A549 (cell line): ENCODE data around the gene GSE1. TPM values are rescaled to one million over a fixed set of nuclear protein-coding genes. Genes with fewer than 3 reads are reported as not detected.

Experiments used
- ATAC-seq, 2 experiments: fragments of 200-7000 bp in 1 of 2; fragments of >200 bp in 1 of 2; cut with Nextera tagmentation in 1 of 2; cut with Tn5 transposase in 1 of 2; 3 replicates each; pipeline versions ENCODE4 v1.8.0 to v1.9.1; 2018 to 2020; ENCODE audit warnings: mild to moderate bottlenecking in 1 of 2, moderate library complexity in 1 of 2
- CTCF ChIA-PET: fragments of 300-600 bp; sonication (Branson Sonifier 250); formaldehyde crosslinking; extraction: SDS; loops from one replicate; lab custom pipeline; 2021; ENCODE audit warnings: antibody characterized with exemption, inconsistent platforms; lab: Yijun Ruan, JAX
- POLR2A ChIA-PET: fragments of 350-600 bp; formaldehyde crosslinking; extraction: SDS; loops from one replicate; lab custom pipeline; 2021; ENCODE audit warnings: antibody characterized with exemption, inconsistent platforms; lab: Yijun Ruan, JAX
- DNase-seq, 2 experiments: peaks; one replicate each; pipeline versions ENCODE4 v3.0.0 to v3.0.0-alpha.2; 2011 to 2016; ENCODE audit warnings: low read depth in 1 of 2, low spot score in 1 of 2
- FAIRE-seq: peaks from 2 replicates; lab custom pipeline; 2011; peaks lifted over from hg19 to GRCh38; lab: Jason Lieb, UNC
- H3K27ac ChIP-seq, 2 experiments: fragments of >200 bp; sonication (Bioruptor Twin); formaldehyde crosslinking; 3 replicates each; pipeline ENCODE4 v1.5.1; 2016 to 2017
- H3K4me1 ChIP-seq: fragments of >200 bp; sonication (Bioruptor Twin); formaldehyde crosslinking; 3 replicates; pipeline ENCODE4 v1.6.1; 2016
- H3K4me2 ChIP-seq: fragments of >200 bp; sonication (Bioruptor Twin); formaldehyde crosslinking; 3 replicates; pipeline ENCODE4 v1.6.1; 2016
- H3K4me3 ChIP-seq: fragments of >200 bp; sonication (Bioruptor Twin); formaldehyde crosslinking; 3 replicates; pipeline ENCODE4 v1.5.1; 2016
- H3K9me3 ChIP-seq: fragments of >200 bp; sonication (Bioruptor Twin); formaldehyde crosslinking; 3 replicates; pipeline ENCODE4 v1.6.1; 2016
- BHLHE40 ChIP-seq: IDR thresholded peaks from 2 replicates; pipeline ENCODE4 v1.6.1; 2012; ENCODE audit warnings: low read depth, low read length, inconsistent platforms
- CBX2 ChIP-seq: fragments of 200-600 bp; sonication (generic); IDR thresholded peaks from 2 replicates; pipeline ENCODE4 v1.6.1; 2016; ENCODE audit warnings: low read depth, mild to moderate bottlenecking, borderline replicate concordance
- CBX8 ChIP-seq: fragments of 200-600 bp; sonication (generic); IDR thresholded peaks from 2 replicates; pipeline ENCODE4 v1.6.1; 2016
- CHD2 ChIP-seq: fragments of 150-350 bp; IDR thresholded peaks from 2 replicates; pipeline ENCODE4 v1.6.1; 2014; ENCODE audit warnings: low read length; ENCODE audit not compliant: partially characterized antibody
- EHF ChIP-seq: fragments of 250-450 bp; sonication (Bioruptor Pico); IDR thresholded peaks from 2 replicates; pipeline ENCODE4 v1.5.0; 2020; ENCODE audit warnings: mild to moderate bottlenecking
- EHMT2 ChIP-seq: fragments of 200-600 bp; sonication (generic); IDR thresholded peaks from 2 replicates; pipeline ENCODE4 v1.6.1; 2016; ENCODE audit warnings: antibody characterized with exemption, low read depth, mild to moderate bottlenecking, moderate library complexity
- EP300 ChIP-seq, 2 experiments: fragments of >200 bp; sonication (Bioruptor Twin); formaldehyde crosslinking; IDR thresholded peaks; 2 replicates in 1 of 2; 3 replicates in 1 of 2; pipeline ENCODE4 v1.6.1; 2016 to 2017
- FOSB ChIP-seq: fragments of 250-450 bp; sonication (Bioruptor Pico); IDR thresholded peaks from 2 replicates; pipeline ENCODE4 v1.5.0; 2020; ENCODE audit warnings: mild to moderate bottlenecking, moderate library complexity
- HOXA7 ChIP-seq: fragments of 250-450 bp; sonication (Bioruptor Pico); IDR thresholded peaks from 2 replicates; pipeline ENCODE4 v1.5.0; 2020; ENCODE audit warnings: mild to moderate bottlenecking, moderate library complexity
- HOXB5 ChIP-seq: fragments of 250-450 bp; sonication (Bioruptor Pico); IDR thresholded peaks from 2 replicates; pipeline ENCODE4 v1.5.0; 2020; ENCODE audit warnings: mild to moderate bottlenecking, moderate library complexity
- KDM5A ChIP-seq: fragments of 200-600 bp; sonication (generic); IDR thresholded peaks from 2 replicates; pipeline ENCODE4 v1.6.1; 2016; ENCODE audit warnings: antibody characterized with exemption, mild to moderate bottlenecking
- MAZ ChIP-seq: fragments of 150-350 bp; IDR thresholded peaks from 2 replicates; pipeline ENCODE4 v1.6.1; 2014; ENCODE audit warnings: antibody characterized with exemption, low read depth, low read length, borderline replicate concordance
- MYC ChIP-seq: IDR thresholded peaks from 2 replicates; pipeline ENCODE4 v1.6.1; 2012; ENCODE audit warnings: mild to moderate bottlenecking, inconsistent platforms, low read length, improper control_type of control experiment, borderline replicate concordance
- NFE2L2 ChIP-seq: fragments of 150-350 bp; conservative IDR thresholded peaks from 2 replicates; pipeline ENCODE4 v1.6.1; 2014; ENCODE audit warnings: low read length
- NPAS2 ChIP-seq: fragments of 250-450 bp; sonication (Bioruptor Pico); IDR thresholded peaks from 2 replicates; pipeline ENCODE4 v1.8.0; 2022; ENCODE audit warnings: mild to moderate bottlenecking, moderate library complexity, borderline replicate concordance
- PHF8 ChIP-seq: fragments of 200-600 bp; sonication (generic); IDR thresholded peaks from 2 replicates; pipeline ENCODE4 v1.6.1; 2016; ENCODE audit warnings: low read depth, mild to moderate bottlenecking, antibody characterized with exemption, moderate library complexity, borderline replicate concordance
- RAD21 ChIP-seq, 2 experiments: fragments of >200 bp in 1 of 2; sonication (Bioruptor Twin) in 1 of 2; formaldehyde crosslinking in 1 of 2; IDR thresholded peaks in 1 of 2; conservative IDR thresholded peaks in 1 of 2; 2 replicates in 1 of 2; 3 replicates in 1 of 2; pipeline ENCODE4 v1.6.1; 2012 to 2018; ENCODE audit warnings: inconsistent platforms in 1 of 2
- RARB ChIP-seq: fragments of 250-450 bp; sonication (Bioruptor Pico); IDR thresholded peaks from 2 replicates; pipeline ENCODE4 v1.8.0; 2021; ENCODE audit warnings: mild to moderate bottlenecking, moderate library complexity
- RFX5 ChIP-seq: fragments of 450-650 bp; IDR thresholded peaks from 2 replicates; pipeline ENCODE4 v1.7.1; 2014; ENCODE audit warnings: antibody characterized with exemption, mild to moderate bottlenecking, moderate library complexity
- ZSCAN20 ChIP-seq: fragments of 250-450 bp; sonication (Bioruptor Pico); IDR thresholded peaks from 2 replicates; pipeline ENCODE4 v1.8.0; 2022; ENCODE audit warnings: mild to moderate bottlenecking, moderate library complexity
- WGBS: methylation state at CpG from one replicate; pipeline ENCODE4 v1.1.6; 2017; ENCODE audit errors: missing lambda C conversion rate; 5-methylcytosine and 5-hydroxymethylcytosine counted together
- polyA plus RNA-seq, 4 experiments: library from polyadenylated mRNA; depleted of rRNA in 3 of 4; stranded (reverse); fragments of >200 nt; fragmentation: RNase III in 1 of 4; extraction: RNeasy Plus Mini Kit Qiagen cat#74134 plus additional on column Dnase treatment in 1 of 4; gene quantifications; 2 replicates in 3 of 4; 3 replicates in 1 of 4; pipeline ENCODE4 v1.2.3, GENCODE V29; 2011 to 2017
- TF ChIP-seq, protein P1 (sequence below): fragments of 450-650 bp; IDR thresholded peaks from 2 replicates; pipeline ENCODE4 v1.6.1; 2014; ENCODE audit warnings: antibody characterized with exemption
- TF ChIP-seq, protein P2 (sequence below): fragments of 200-600 bp; sonication (generic); IDR thresholded peaks from 2 replicates; pipeline ENCODE4 v1.6.1; 2016; ENCODE audit warnings: antibody characterized with exemption, mild to moderate bottlenecking, moderate library complexity
- TF ChIP-seq, protein P3 (sequence below): IDR thresholded peaks from 2 replicates; pipeline ENCODE4 v1.6.1; 2012

The GSE1 gene
- polyA plus RNA-seq, 2 of the 4 experiments (the other 2 are of a cell fraction), result 20.7 to 24.3 TPM

DNA sequence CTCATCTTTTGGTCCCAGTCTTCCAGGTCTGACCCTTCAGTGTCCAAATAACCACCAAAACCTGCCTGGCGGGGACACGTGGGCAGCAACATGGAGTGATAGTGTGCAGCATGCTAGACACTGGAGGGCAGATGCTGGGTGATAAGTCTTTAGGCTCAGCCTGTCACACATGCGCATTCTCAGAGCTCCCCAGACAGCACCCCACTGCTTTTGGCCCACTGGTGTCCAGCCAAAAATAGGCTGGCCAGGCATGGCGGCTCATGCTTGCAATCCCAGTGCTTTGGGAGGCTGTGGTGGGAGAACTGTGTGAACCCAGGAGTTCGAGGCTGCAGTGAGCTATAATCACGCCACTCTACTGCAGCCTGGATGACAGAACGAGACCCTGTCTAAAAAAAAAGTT is 63.3 kb downstream of the GSE1 start:
- no peak overlapping the region for H3K4me2 ChIP-seq
- no peak for ATAC-seq
- FAIRE-seq, result no peak
- no peak overlapping the region for H3K27ac ChIP-seq
- no peak for DNase-seq
- no peak overlapping the region for H3K4me3 ChIP-seq
- 93% methylated on average over 7 of the region's 7 CpGs for WGBS
- ChIA-PET POLR2A (no interaction called here), CTCF (interaction anchor here (0.6 to 12.4 kb wide), 12 partner anchors 9 to 1655 kb away, joined by 3 to 128 read pairs (median 6); no protein-coding TSS in a partner anchor)
- H3K4me1 ChIP-seq, result no peaks in the 10 kb centered on the region
- H3K9me3 ChIP-seq, result no peaks in the 10 kb centered on the region
- TF ChIP-seq FOSB (CRISPR knock-in tag) (no peak), CHD2 (no peak), NPAS2 (CRISPR knock-in tag) (no peak), CBX8 (no peak), RFX5 (no peak), BHLHE40 (no peak), RARB (CRISPR knock-in tag) (no peak), MYC (no peak), EP300 (IDR thresholded peaks at IDR 0.05) (no peak), PHF8 (no peak), KDM5A (no peak), NFE2L2 (no peak), EHMT2 (no peak), RAD21 (conservative IDR thresholded peaks at IDR 0.05 in 1 of 2, IDR thresholded peaks at IDR 0.05 in 1 of 2) (no peak), ZSCAN20 (CRISPR knock-in tag) (no peak), CBX2 (no peak), MAZ (no peak)
- TF ChIP-seq, protein P1, sequence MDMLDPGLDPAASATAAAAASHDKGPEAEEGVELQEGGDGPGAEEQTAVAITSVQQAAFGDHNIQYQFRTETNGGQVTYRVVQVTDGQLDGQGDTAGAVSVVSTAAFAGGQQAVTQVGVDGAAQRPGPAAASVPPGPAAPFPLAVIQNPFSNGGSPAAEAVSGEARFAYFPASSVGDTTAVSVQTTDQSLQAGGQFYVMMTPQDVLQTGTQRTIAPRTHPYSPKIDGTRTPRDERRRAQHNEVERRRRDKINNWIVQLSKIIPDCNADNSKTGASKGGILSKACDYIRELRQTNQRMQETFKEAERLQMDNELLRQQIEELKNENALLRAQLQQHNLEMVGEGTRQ, result no peak
- TF ChIP-seq, protein P2, sequence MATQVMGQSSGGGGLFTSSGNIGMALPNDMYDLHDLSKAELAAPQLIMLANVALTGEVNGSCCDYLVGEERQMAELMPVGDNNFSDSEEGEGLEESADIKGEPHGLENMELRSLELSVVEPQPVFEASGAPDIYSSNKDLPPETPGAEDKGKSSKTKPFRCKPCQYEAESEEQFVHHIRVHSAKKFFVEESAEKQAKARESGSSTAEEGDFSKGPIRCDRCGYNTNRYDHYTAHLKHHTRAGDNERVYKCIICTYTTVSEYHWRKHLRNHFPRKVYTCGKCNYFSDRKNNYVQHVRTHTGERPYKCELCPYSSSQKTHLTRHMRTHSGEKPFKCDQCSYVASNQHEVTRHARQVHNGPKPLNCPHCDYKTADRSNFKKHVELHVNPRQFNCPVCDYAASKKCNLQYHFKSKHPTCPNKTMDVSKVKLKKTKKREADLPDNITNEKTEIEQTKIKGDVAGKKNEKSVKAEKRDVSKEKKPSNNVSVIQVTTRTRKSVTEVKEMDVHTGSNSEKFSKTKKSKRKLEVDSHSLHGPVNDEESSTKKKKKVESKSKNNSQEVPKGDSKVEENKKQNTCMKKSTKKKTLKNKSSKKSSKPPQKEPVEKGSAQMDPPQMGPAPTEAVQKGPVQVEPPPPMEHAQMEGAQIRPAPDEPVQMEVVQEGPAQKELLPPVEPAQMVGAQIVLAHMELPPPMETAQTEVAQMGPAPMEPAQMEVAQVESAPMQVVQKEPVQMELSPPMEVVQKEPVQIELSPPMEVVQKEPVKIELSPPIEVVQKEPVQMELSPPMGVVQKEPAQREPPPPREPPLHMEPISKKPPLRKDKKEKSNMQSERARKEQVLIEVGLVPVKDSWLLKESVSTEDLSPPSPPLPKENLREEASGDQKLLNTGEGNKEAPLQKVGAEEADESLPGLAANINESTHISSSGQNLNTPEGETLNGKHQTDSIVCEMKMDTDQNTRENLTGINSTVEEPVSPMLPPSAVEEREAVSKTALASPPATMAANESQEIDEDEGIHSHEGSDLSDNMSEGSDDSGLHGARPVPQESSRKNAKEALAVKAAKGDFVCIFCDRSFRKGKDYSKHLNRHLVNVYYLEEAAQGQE, result no peak

DNA sequence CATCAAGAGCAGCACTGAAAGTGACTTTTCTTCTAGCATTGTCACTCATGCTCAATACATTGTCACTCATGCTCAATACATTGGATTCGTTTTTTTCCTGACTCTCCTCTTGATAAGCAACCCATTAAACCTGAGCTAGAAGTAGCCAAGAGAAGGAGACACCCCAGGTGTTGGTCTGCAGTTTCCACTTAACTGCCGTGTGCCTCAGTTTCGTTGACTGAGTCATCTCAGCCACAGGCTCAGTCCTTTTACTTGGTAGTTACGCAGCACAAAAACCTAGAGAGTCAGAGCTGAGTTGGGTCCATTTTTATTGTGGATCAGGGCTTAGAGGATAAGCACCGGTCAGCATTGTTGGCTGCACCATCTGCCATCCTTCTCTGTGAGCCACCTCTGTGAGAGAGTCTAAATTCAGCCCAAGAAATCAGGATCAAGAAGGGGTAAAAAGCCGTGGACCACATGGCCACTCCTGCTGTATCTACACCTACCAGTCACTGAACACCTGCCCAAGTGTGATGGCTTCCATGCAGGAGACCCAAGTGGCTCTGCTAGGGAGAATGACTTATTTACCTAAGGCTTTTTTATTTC is 64.4 kb downstream of the GSE1 start:
- H3K4me2 ChIP-seq, result no peak overlapping the region
- ChIA-PET CTCF (interaction anchor here (0.9 to 12.4 kb wide), 6 partner anchors 13 to 400 kb away, joined by 3 to 128 read pairs (median 24); no protein-coding TSS in a partner anchor), POLR2A (no interaction called here)
- WGBS, result 81% methylated on average over 6 of the region's 6 CpGs
- TF ChIP-seq HOXB5 (CRISPR knock-in tag) (no peak), HOXA7 (no peak), EHF (CRISPR knock-in tag) (no peak)
- TF ChIP-seq, protein P3, sequence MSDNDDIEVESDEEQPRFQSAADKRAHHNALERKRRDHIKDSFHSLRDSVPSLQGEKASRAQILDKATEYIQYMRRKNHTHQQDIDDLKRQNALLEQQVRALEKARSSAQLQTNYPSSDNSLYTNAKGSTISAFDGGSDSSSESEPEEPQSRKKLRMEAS, result no peak
- FAIRE-seq (no peak), DNase-seq (no peak), ATAC-seq (no peak)
- H3K4me3 ChIP-seq, result no peak overlapping the region
- no peaks in the 10 kb centered on the region for H3K4me1 ChIP-seq
- H3K27ac ChIP-seq, result no peak overlapping the region
- H3K9me3 ChIP-seq, result no peaks in the 10 kb centered on the region
